HepG2 (cell line): ENCODE data around the gene SLC13A5. TPM values are rescaled to one million over a fixed set of nuclear protein-coding genes. Genes with fewer than 3 reads are reported as not detected.
A peak's percentile ranks its signal among the peaks of the same experiment; 100 is the strongest.

Source experiments
- AHR ChIP-seq: IDR thresholded peaks from 2 replicates; pipeline ENCODE4 v1.6.1; 2018; ENCODE audit warnings: missing genetic modification reagents, missing compliant biosample characterization
- BCL6 ChIP-seq: IDR thresholded peaks from 2 replicates; pipeline ENCODE4 v1.6.1; 2016; ENCODE audit warnings: missing genetic modification reagents, missing compliant biosample characterization
- CC2D1A ChIP-seq: sonication (generic); formaldehyde crosslinking; IDR thresholded peaks from 2 replicates; pipeline ENCODE4 v1.8.1; 2023; ENCODE audit warnings: mild to moderate bottlenecking, missing genetic modification reagents
- CERS6 ChIP-seq: sonication (generic); formaldehyde crosslinking; IDR thresholded peaks from 2 replicates; pipeline ENCODE4 v1.5.0; 2020; ENCODE audit warnings: missing genetic modification reagents
- ISL2 ChIP-seq: sonication (generic); formaldehyde crosslinking; IDR thresholded peaks from 2 replicates; pipeline ENCODE4 v1.5.0; 2020; ENCODE audit warnings: missing genetic modification reagents
- KLF13 ChIP-seq: sonication (generic); formaldehyde crosslinking; IDR thresholded peaks from 2 replicates; pipeline ENCODE4 v1.4.0; 2020; ENCODE audit warnings: mild to moderate bottlenecking, missing genetic modification reagents
- KLF16 ChIP-seq, 2 experiments: sonication (generic) in 1 of 2; formaldehyde crosslinking in 1 of 2; IDR thresholded peaks; 2 replicates each; pipeline versions ENCODE4 v1.6.1 to v1.8.0; 2016 to 2023; ENCODE audit warnings: missing genetic modification reagents in 2 of 2, missing compliant biosample characterization in 1 of 2
- MTA1 ChIP-seq: sonication (generic); formaldehyde crosslinking; IDR thresholded peaks from 2 replicates; pipeline ENCODE4 v1.4.0; 2020; ENCODE audit warnings: missing genetic modification reagents, mild to moderate bottlenecking, borderline replicate concordance
- PHF20 ChIP-seq: sonication (generic); formaldehyde crosslinking; IDR thresholded peaks from 2 replicates; pipeline ENCODE4 v1.5.0; 2020; ENCODE audit warnings: mild to moderate bottlenecking, missing genetic modification reagents
- POLR2A ChIP-seq, 2 experiments: IDR thresholded peaks; 2 replicates each; pipeline ENCODE4 v1.6.1; 2011; ENCODE audit warnings: low read depth in 2 of 2, low read length in 2 of 2, mild to moderate bottlenecking in 1 of 2, moderate library complexity in 1 of 2; ENCODE audit not compliant: insufficient read depth in 1 of 2
- WIZ ChIP-seq: sonication (generic); formaldehyde crosslinking; IDR thresholded peaks from 2 replicates; pipeline ENCODE4 v1.5.1; 2020; ENCODE audit warnings: mild to moderate bottlenecking, missing genetic modification reagents
- ZNF567 ChIP-seq: sonication (generic); formaldehyde crosslinking; IDR thresholded peaks from 2 replicates; pipeline ENCODE4 v1.8.1; 2023; ENCODE audit warnings: mild to moderate bottlenecking, missing genetic modification reagents, borderline replicate concordance
- ZNF577 ChIP-seq: sonication (generic); formaldehyde crosslinking; IDR thresholded peaks from 2 replicates; pipeline ENCODE4 v1.4.0; 2020; ENCODE audit warnings: mild to moderate bottlenecking, low read depth, missing genetic modification reagents, borderline replicate concordance
- ZNF607 ChIP-seq: sonication (generic); formaldehyde crosslinking; IDR thresholded peaks from 2 replicates; pipeline ENCODE4 v1.5.1; 2020; ENCODE audit warnings: missing genetic modification reagents, mild to moderate bottlenecking, borderline replicate concordance
- ZNF770 ChIP-seq: sonication (generic); formaldehyde crosslinking; IDR thresholded peaks from 2 replicates; pipeline ENCODE4 v1.5.0; 2020; ENCODE audit warnings: mild to moderate bottlenecking, missing genetic modification reagents
- ZNF792 ChIP-seq: IDR thresholded peaks from 2 replicates; pipeline ENCODE4 v1.6.1; 2016
- ZNF83 ChIP-seq: sonication (generic); formaldehyde crosslinking; IDR thresholded peaks from 2 replicates; pipeline ENCODE4 v1.4.0; 2020; ENCODE audit warnings: missing genetic modification reagents, mild to moderate bottlenecking, borderline replicate concordance
- ZSCAN20 ChIP-seq: sonication (generic); formaldehyde crosslinking; IDR thresholded peaks from 2 replicates; pipeline ENCODE4 v1.4.0; 2020; ENCODE audit warnings: missing genetic modification reagents, mild to moderate bottlenecking, borderline replicate concordance
- ZSCAN22 ChIP-seq: sonication (generic); formaldehyde crosslinking; IDR thresholded peaks from 2 replicates; pipeline ENCODE4 v1.4.0; 2020; ENCODE audit warnings: mild to moderate bottlenecking, missing genetic modification reagents
- ZSCAN25 ChIP-seq: sonication (generic); formaldehyde crosslinking; IDR thresholded peaks from 2 replicates; pipeline ENCODE4 v1.8.0; 2022; ENCODE audit warnings: mild to moderate bottlenecking, missing genetic modification reagents
- polyA plus RNA-seq, 8 experiments: library from polyadenylated mRNA; depleted of rRNA in 3 of 8; stranded (reverse) in 7 of 8; unstranded in 1 of 8; fragments of >200 nt; fragmentation: Illumina TruSeq in 4 of 8; extraction: Trizol in 4 of 8; gene quantifications; 2 replicates each; pipeline versions ENCODE4 v1.2.1 to v1.2.3, GENCODE V29; 2011 to 2016; ENCODE audit warnings: low read depth in 4 of 8, missing spikeins in 1 of 8, mixed read lengths in 1 of 8; ENCODE audit not compliant: insufficient read depth in 1 of 8
- total RNA-seq, 5 experiments: library from RNA; depleted of rRNA; stranded (reverse); fragments of >200 nt; fragmentation: Illumina TruSeq; extraction: Trizol; gene quantifications; 2 replicates each; pipeline ENCODE4 v1.2.3, GENCODE V29; 2016; ENCODE audit warnings: low read depth in 1 of 5
- TF ChIP-seq, protein P1 (sequence below): sonication (generic); formaldehyde crosslinking; IDR thresholded peaks from 2 replicates; pipeline ENCODE4 v1.9.0; 2021; ENCODE audit warnings: mild to moderate bottlenecking, missing genetic modification reagents

Gene SLC13A5
- total and polyA plus RNA-seq, 2 of the 13 experiments (the other 11 are each of a cell fraction or from before 2014, with no cell fraction given): 42.8 to 310 TPM

DNA sequence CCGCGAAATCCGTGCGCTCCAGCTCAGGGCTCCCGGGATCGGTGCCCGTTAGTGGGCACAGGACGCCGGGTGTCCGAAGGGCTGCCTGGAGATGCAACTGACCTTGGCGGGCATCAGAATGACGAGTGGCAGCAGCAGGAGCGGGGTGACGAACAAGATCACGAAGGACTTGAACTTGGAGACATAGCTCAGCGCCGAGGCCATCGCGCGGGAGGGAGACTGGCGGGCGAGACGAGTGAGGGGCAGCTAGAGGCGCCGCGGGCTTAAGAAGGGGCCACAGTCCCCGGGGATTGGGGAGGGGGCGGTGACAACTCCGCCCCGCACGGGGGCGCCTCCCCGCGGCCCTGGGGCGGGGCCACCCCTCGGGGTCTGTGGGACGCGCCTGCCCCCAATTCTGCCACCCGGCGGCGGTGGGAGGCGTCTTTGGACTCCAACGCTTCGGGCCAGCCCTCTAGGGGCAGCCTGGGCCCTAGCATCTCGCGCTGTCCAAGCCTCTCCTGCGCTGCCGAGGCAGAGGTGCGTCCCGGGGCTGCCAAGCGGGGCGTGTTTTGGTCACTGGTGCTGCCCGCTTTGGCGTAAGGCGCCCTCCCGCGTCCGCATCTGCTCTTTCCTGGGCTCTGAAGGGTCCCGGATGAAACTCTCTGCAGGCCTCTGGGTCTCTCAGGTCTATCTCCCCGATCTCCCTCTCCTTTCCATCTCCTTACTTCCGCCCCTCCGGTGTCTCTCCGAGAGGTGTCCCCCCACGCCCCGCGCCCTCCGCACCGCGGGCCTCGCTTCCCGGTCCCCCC, at the start of gene SLC13A5 (continued):
- peak; percentile 79; the same call in 1 of the 2 replicates for TF ChIP-seq CC2D1A (CRISPR knock-in tag)
- TF ChIP-seq MTA1 (CRISPR knock-in tag): peak; percentile 33; the same call in 1 of the 2 replicates
- 0 out of 2 replicates have a peak, but pooled peaks have one; percentile 58 for TF ChIP-seq ZNF770 (CRISPR knock-in tag)
- TF ChIP-seq ZSCAN22 (CRISPR knock-in tag): no peak
- TF ChIP-seq ZSCAN25 (CRISPR knock-in tag): peak; percentile 61; the same call in 1 of the 2 replicates
- no peak for TF ChIP-seq WIZ (CRISPR knock-in tag)
- peak; percentile 76 for TF ChIP-seq BCL6
- no peak for TF ChIP-seq ZNF577 (CRISPR knock-in tag)
- TF ChIP-seq ZSCAN20 (CRISPR knock-in tag): peak; percentile 87
- peak; percentile 37; the same call in 1 of the 2 replicates for TF ChIP-seq PHF20
- 0 out of 2 replicates have a peak, but pooled peaks have one; percentile 45 for TF ChIP-seq ZNF567
- TF ChIP-seq ZNF607 (CRISPR knock-in tag): no peak
- TF ChIP-seq ISL2 (CRISPR knock-in tag): peak; percentile 87
- 0 out of 2 replicates have a peak, but pooled peaks have one; percentile 23 for TF ChIP-seq KLF13 (CRISPR knock-in tag)
- TF ChIP-seq ZNF83 (CRISPR knock-in tag): no peak
- TF ChIP-seq POLR2A (IDR thresholded peaks at IDR 0.05; ENCODE audit: insufficient read depth in 1 of 2, low read depth in 2 of 2, low read length in 2 of 2): peak; percentile 96 to 100
- peak in 1 of 2 experiments; percentile 78; a peak in 2 of 4 replicates for TF ChIP-seq KLF16 (CRISPR knock-in tag; IDR thresholded peaks at IDR 0.05)
- TF ChIP-seq AHR (CRISPR knock-in tag): peak; percentile 79; the same call in 1 of the 2 replicates
- peak; percentile 45; the same call in 1 of the 2 replicates for TF ChIP-seq ZNF792 (CRISPR knock-in tag)
- TF ChIP-seq, protein P1, sequence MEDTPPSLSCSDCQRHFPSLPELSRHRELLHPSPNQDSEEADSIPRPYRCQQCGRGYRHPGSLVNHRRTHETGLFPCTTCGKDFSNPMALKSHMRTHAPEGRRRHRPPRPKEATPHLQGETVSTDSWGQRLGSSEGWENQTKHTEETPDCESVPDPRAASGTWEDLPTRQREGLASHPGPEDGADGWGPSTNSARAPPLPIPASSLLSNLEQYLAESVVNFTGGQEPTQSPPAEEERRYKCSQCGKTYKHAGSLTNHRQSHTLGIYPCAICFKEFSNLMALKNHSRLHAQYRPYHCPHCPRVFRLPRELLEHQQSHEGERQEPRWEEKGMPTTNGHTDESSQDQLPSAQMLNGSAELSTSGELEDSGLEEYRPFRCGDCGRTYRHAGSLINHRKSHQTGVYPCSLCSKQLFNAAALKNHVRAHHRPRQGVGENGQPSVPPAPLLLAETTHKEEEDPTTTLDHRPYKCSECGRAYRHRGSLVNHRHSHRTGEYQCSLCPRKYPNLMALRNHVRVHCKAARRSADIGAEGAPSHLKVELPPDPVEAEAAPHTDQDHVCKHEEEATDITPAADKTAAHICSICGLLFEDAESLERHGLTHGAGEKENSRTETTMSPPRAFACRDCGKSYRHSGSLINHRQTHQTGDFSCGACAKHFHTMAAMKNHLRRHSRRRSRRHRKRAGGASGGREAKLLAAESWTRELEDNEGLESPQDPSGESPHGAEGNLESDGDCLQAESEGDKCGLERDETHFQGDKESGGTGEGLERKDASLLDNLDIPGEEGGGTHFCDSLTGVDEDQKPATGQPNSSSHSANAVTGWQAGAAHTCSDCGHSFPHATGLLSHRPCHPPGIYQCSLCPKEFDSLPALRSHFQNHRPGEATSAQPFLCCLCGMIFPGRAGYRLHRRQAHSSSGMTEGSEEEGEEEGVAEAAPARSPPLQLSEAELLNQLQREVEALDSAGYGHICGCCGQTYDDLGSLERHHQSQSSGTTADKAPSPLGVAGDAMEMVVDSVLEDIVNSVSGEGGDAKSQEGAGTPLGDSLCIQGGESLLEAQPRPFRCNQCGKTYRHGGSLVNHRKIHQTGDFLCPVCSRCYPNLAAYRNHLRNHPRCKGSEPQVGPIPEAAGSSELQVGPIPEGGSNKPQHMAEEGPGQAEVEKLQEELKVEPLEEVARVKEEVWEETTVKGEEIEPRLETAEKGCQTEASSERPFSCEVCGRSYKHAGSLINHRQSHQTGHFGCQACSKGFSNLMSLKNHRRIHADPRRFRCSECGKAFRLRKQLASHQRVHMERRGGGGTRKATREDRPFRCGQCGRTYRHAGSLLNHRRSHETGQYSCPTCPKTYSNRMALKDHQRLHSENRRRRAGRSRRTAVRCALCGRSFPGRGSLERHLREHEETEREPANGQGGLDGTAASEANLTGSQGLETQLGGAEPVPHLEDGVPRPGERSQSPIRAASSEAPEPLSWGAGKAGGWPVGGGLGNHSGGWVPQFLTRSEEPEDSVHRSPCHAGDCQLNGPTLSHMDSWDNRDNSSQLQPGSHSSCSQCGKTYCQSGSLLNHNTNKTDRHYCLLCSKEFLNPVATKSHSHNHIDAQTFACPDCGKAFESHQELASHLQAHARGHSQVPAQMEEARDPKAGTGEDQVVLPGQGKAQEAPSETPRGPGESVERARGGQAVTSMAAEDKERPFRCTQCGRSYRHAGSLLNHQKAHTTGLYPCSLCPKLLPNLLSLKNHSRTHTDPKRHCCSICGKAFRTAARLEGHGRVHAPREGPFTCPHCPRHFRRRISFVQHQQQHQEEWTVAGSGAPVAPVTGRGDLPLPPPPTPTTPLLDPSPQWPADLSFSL (CRISPR knock-in tag): no peak
- TF ChIP-seq CERS6 (CRISPR knock-in tag): 0 out of 2 replicates have a peak, but pooled peaks have one; percentile 39
